ENCODE data around the gene SNX10.
A peak's percentile ranks its signal among the peaks of the same experiment; 100 is the strongest.

The SNX10 gene

DNA sequence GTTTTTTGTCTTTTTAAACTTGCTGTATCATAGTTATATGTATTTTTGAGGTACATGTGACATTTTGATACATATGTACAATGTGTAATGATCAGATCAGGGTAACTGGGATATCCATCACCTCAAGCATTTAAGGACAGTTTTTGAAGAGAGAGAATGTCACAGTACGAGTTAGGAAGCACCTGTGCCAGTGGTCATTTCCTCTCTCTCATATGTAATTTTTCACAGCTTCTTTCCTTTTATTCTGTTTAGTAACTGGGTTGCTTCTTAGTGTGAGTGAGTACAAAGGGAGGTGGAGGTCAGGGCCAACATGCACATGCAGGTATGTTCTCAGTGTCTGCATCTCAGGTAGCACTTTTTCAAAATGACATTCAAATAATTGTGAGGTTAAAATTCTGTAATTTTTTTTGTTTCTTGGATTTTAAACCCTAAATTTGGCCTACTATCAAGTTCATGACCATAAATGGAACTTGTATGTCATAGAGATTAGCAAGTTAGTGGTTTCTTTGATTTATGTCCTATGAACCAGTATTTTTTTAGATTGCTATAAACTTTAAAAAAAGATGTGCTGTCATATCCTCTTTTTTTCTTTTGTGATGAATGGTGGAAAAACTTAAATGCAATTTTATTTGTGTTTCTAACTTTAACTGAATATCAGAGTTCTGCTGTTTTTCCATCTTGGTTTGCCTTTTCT lies 42.7 kb downstream of the SNX10 start:
- no peak for DNase-seq (ENCODE audit: low read depth in 1 of 2, low spot score in 1 of 2)

DNA sequence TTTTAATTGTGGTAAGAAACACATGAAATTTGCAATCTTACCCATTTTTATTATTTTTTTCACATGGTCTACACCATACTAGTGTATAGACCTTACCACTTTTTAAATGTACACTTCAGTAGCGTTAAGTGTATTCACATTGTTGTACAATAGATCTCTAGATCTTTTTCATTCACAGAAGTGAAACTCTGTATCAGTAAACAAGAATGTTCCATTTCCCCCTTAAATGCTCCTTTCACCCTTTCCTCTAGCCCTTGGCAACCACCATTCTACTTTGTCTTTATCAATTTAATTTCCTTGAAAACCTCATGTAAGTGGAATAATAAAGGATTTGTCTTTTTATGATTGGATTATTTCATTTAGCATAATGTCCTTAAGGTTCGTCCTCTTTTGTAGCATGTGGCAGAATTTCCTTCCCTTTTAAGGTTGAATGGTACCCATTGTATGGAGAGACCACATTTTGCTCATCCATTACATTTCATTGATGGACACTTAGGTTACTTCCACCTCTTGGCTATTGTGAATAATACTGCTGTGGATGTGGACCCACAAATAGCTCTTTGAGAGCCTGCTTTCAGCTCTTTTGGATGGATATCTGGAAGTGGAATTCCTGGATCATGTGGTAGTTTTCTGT lies 45.7 kb downstream of the SNX10 start:
- no peak for DNase-seq (ENCODE audit: low read depth in 1 of 2, low spot score in 1 of 2)

DNA sequence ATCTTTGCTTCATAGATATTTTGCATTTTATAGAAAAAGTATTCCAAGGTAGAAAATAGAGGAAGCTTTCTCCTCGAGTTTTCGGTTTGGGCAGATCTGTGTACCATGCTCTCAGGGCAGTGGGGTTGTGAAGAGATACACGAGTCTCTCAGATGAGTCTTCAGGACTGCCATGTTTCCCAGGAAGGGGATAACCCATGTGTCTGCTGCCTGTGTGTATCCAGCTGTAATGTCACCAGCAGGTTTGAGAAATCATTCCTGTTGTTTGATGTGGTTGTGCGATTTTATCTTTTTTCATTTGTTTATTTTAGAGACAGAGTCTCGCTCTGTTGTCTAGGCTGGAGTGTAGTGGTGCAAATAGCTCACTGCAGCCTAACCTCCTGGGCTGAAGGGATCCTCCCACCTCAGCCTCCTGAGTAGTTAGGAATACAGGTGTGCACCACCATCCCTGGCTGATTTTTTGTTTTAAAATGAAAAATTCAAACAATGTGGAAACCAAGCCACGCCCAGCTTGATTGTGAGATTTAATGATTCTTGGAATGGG lies 48.9 kb downstream of the SNX10 start:
- DNase-seq (ENCODE audit: low read depth in 1 of 2, low spot score in 1 of 2), result no peak

DNA sequence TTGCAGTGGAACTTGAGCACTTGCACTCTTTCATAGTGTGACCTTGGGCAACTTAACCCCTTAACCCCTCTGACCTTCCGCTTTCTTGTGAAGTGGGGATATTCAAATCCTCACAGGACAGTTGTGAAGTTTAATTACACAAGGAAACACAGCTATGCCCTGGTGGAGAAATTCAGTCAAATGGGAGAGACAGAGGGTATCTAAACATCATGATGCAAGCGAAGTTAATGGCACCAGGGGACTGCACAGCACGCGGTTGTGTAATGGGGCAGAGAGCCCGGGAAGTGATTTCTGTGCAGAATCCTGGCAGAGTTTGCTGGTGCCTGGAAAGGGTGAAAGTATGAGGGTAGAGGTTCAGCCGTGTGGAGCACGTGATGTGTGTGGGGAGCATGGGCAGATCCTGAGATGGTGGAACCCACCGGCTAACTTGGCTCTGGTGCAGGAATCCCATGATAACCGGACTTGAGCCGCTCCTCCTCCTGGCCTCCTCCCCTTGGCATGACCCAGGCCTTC lies 51.7 kb downstream of the SNX10 start:
- no peak for DNase-seq (ENCODE audit: low read depth in 1 of 2, low spot score in 1 of 2)

DNA sequence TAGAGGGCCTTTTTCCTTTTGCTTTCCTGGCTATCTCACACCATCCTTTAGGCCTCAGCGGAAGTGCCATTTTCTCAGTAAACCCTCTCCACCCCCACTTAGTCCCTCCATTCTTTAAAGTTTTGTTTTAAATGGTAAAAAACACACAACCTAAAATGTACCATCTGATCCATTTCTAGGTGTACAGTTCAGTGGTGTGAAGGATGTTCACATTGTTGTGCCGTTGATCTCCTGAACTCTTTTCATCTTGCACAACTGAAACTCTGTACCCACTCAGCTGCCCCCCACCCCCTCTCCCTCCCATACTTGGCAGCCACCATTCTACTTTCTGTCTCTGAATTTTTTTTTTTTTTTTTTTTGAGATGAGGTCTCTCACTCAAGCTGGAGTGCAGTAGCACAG lies 52.2 kb downstream of the SNX10 start:
- no peak for DNase-seq (ENCODE audit: low read depth in 1 of 2, low spot score in 1 of 2)

DNA sequence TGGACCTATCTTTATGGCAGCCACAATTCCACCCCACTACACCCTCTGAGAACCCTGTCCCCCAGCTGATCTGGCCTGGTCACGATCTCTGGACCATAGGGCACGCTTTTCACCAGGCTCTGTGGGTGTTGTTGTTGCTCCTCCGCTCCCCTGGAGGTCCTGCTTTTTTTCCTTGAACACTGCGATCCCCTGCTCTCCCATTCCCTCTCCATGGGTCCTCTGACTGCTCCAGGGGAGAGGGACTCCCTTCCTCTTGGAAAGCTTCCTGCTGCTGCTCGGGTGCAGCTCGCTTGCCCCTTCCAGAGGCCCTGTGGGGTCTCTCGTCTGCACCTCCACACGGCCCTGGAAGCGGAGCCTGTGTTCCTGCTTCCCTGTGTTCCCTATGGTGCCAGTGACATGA lies 53.5 kb downstream of the SNX10 start:
- DNase-seq (ENCODE audit: low read depth in 1 of 2, low spot score in 1 of 2), result no peak

DNA sequence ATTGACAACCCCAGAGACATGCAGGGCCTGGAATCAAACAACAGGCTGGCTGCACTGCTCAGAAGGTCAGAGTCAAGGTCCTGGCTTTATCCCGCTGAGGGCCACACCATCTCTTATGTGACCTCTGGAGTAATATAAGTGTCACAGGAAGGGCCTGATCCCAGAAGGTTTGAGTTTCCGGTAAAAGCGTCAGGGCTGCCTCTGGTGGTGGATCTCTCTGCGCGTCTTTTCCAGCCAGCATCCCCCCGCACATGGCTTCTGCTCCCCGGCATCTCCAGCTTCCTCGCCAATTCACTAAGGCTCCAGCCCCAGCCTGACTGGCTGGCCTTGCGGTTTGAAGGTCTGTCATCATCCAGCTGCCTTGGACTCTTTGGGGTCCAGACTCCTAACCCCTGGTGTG lies 54.2 kb downstream of the SNX10 start:
- no peak for DNase-seq (ENCODE audit: low read depth in 1 of 2, low spot score in 1 of 2)

DNA sequence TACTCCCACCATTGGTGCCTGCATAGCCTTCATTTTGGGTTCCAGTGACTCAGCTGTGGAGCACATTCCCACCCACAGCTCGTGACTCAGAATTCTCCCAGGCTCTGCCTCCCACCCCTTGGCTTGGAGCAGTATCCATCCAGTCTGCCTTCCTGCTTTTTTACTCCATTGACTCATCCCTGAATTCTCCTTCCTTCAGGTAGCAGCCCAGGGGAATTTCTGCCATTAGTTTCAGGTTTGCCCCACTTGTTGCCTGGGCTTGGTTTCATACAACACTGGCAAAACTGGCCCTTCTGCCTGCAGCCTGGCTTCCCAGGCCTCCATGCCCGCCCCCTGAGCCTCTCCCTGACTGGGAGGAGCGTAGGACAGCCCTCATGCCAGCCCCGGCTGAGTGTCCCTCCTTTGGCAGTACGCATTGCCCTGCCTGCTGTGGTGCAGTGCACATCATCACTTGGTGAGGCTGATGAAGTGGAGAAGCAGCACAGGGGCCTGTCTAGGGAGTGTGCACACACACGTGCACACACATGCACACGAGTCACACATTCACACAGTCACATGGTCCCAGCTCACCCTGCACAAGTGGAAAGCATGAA lies 55.0 kb downstream of the SNX10 start:
- DNase-seq (ENCODE audit: low read depth in 1 of 2, low spot score in 1 of 2), result no peak

DNA sequence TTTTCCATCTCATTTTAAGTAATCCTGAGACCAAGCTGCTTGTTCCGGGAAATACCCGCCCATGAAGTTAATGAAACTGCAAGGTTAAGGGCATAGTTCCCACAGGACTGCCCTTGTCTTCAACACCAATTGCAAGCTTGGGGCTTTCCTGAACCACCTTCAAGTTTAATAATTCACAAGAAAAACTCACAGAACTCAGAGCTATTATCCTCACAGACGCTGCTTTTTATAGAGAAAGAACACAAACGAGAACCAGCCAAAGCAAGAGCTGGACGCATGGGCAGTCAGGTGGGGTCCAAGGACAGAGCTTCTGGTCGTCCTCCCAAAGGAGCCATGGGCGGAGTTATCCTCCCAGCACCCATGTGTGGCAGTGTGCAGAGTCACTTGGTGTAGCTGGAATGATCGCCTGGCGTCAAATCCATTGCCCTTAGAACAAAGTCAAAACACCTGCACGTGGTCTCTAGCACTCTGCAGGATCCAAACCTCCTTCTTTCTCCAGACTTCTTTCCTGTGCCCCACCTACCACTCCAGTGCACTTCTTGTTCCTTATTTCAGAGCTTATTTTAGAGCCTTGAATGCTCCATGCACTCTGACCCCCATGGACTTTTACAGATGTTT lies 56.7 kb downstream of the SNX10 start:
- no peak for DNase-seq (ENCODE audit: low read depth in 1 of 2, low spot score in 1 of 2)

DNA sequence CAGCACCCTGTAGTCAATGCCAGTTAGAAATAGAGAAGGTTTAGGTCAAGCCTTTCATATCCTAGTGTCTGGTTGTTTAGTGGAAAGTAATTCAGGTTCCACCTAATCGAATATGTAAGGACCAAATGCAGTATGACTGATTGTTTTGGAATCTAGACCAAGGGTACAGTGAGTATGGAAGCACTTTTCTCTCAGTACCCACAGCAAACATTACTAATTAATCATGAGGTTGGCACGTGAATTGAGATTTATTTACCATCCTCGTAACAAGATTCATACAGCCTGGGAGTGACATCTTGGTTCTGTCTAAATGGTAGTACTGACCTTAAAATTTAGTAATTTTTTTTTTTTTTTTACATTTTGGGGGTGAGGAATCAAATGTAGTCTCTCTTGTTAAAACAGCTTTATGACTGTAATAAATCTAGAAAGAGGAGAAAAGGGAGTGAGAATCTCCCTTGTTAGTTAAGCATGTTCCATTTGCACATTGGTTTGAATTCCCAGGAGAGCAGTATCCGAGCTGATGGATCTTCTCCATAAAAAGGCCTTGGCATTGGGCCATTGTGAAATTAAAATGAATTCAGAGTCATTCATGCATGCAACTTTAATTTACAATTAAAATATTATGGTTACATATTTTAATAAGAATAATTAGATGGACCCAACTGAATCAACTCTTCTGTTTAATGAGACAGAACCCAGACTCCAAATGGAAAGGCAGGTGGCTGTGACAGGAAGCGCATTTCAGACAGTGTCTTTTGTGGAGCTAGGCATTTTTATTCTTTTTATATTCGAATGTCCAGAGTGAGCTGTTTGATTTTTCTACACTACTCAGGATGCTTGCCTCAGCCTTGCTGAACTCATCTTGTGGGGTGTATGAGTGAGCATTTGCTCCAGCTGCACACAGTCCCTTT lies 57.6 kb downstream of the SNX10 start:
- DNase-seq (ENCODE audit: low read depth in 1 of 2, low spot score in 1 of 2), result no peak

DNA sequence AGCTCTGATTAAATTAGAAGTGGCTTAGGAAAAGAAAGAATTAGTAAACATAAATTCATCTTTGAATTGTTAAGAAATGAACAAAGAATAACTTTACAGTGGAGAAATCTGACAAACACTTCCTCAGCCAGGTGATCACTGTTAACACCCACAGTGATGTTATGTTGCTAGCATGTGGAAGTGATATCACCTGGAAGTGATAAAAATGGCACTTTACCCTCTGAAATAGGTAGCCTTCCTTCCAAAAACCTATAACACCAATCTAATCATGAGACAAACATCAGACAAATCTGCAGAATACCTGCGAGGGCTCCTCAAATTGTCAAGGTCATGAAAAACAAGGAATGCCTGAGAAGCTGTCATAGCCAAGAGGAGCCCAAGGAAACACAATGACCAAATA lies 59.5 kb downstream of the SNX10 start:
- DNase-seq (ENCODE audit: low read depth in 1 of 2, low spot score in 1 of 2), result no peak

DNA sequence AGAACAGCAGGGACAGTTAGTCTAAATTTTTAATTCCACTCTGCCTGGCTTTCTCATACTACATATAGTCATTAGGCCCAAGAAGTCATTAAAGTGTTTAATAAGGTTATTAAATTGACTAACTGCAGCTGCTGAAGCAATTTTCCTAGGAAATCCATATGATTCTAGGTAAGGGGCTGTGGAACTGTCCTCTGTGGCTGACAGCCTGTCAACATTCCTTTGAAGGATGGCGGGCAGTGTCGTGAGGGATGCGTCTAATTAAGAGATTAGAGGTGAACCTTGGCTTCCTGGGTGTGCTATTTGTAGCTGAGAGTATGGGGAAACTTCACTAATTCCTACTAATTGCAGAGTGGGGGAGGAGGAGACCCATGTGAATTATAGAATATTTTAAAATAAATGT lies 64.6 kb downstream of the SNX10 start:
- no peak for DNase-seq (ENCODE audit: low read depth in 1 of 2, low spot score in 1 of 2)

DNA sequence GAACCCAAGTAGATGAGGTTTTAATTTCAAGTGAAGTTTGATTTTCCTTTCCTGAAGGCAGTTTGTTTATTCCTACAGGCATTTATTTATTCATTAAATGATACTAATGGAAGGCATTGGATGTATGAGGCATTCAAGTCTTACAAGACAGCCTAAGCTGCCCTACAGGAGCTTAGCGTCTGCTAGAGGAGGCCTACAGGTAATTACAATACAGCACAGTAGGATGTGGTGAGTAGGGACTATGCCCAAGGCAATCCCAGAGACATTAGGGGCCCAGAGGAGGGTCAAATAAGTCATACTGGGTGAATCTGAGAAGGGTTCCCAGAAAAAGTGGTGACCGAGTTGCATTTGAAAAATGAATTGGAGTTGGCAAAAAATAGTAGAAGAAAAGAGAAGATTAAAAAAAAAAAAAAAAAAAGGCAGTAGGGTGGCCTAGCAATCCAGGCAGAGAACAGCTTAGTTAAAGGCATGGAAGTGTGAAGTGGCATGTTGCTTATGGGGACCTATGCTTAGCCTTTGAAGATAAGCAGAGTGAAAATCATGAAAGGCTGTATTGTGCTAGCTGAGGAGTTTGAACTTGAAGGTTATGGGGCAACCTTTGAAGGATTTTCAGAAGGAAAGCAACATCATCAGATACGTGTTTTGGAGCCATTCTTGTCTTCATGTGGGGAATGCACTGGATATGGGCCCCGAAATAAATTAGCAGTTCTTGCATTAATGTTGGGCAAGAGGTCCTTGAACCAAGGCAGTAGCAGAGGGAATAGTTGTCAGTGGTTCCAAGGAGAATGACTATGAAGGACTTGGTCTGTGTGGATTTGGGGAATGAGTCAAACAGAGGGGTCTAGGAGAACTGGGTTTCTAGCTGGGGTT lies 65.5 kb downstream of the SNX10 start:
- no peak for DNase-seq (ENCODE audit: low read depth in 1 of 2, low spot score in 1 of 2)

DNA sequence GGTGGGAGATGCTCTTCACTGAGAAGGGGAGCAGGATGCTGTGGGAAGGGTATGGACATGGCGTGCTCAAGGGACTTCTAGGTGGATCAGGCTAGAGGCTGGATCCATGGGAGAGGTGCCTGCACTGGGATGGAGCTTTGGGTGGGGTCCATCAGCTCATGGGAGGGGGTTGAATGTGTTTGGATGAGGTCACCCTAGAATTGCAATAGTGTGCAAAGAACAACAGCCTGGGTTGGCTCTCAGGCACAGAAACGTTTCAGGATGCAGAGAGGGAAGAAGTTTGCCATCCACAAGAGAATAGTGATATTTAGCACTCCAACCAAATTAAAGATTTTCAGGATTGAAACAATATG lies 66.1 kb downstream of the SNX10 start:
- DNase-seq (ENCODE audit: low read depth in 1 of 2, low spot score in 1 of 2), result no peak

DNA sequence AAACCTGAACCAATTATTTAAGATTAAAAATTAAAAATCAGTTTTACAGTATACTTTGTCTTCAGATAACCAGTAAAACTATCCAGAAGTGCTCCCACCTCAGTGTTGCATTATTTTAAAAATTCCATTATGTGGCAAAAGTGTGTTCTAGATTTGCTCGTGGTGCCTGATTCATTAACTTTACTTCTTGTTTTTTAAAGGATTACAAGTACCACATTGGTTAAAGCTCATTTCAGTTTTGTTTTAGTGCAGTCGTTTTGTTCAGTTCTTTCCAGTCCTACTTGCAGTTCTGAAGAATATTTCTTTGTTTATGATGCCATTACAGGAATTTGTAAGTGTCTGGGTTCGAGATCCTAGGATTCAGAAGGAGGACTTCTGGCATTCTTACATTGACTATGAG lies 69.0 kb downstream of the SNX10 start:
- DNase-seq (ENCODE audit: low read depth in 1 of 2, low spot score in 1 of 2), result no peak

DNA sequence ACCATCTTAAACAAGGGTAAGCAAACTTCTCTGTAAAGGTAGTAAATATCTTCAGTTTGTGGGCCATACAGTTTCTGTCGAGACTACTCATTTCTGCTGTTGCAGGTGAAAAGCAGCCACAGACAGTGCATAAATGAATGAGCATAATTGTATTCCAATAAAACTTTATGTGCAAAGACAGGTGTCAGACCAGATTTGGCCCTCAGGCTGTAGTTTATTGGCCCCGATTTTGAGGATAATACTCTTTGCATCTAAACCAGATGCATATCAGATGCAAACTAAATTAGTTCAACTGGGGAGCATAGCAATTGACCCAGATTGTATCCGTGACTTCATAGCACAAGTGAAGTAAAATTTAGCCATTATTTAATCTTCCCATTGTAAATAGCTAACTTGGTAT lies 70.0 kb downstream of the SNX10 start:
- no peak for DNase-seq (ENCODE audit: low read depth in 1 of 2, low spot score in 1 of 2)

DNA sequence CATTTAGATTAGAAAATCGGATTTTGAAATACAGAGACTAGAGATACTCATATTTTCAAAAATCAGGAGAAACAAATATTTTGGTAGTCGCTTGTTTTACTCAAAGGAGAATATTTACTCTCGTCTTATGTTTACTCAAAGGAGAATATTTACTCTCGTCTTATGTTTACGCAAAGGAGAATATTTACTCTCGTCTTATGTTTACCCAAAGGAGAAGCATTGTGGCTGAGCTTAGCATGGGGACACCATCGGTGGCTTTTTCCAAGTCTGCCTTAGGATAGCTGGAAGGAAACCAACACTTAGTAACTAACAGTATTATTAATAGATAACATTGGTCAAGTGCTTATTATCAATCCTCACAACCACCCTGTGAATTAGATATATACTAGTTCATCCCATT lies 71.8 kb downstream of the SNX10 start:
- DNase-seq (ENCODE audit: low read depth in 1 of 2, low spot score in 1 of 2), result no peak

DNA sequence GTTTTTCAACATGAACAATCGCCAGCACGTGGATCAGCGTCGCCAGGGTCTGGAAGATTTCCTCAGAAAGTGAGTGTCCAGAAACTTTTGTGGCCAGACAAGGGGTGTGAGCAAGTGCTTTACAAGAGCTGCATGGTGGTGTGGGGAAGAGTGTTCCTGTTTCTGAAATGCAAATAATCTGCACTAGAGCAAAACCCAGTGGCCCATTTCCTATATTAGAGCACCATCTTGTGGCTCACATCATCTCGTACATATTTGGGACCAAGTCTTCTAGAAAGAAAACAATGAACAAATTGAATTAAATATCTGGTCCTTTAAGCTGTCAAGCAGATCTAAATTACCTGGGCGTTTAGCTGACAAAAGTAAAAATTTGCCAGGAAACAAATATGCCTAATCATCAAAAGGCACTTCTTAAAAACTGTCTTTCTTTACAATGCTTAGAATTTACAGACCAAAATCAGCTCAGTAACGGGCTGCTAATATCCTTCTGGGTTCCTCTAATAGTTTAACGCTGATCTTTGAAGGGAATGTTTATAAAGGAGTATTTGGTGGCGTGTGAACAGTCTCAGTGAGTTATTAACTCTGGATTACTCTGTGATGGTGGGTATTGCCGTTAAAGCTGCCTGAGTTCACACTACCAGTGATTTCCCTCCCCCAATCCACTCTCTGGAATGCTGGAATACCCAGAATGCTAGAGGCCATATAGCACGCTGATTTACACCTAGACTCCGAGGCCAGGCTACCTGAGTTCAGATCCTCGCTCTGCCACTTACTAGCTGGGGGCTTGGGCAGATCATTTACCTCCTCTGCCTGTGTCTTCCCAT lies 73.6 kb downstream of the SNX10 start:
- DNase-seq (ENCODE audit: low read depth in 1 of 2, low spot score in 1 of 2), result peak; percentile 12 to 45

DNA sequence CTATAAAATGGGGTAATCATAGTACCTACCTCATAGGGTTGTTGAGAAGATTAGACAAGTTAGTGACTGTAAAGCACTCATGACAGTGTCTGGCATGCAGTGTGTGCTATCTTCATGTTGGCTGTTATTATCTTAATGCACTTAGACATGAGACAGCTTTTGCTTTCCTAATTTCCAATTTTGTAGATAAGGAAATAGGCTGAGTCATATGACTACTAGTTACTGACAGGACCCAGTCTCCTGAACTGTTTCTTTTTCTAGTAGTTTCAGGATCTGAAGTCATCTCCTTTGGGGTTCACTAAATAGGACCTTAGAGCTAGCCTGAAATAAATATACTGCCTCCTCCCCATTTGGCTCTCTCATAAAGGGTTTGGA lies 74.2 kb downstream of the SNX10 start:
- no peak for DNase-seq (ENCODE audit: low read depth in 1 of 2, low spot score in 1 of 2)

Measured in activated CD4-positive, alpha-beta T cell treated with anti-CD3 and anti-CD28 coated beads, Interleukin-2, amount 50 U/mL, for 24 hours (primary cell).